Fibroblast of lung (primary cell): ENCODE results near the gene HOXD9. TPM values are rescaled to one million over a fixed set of nuclear protein-coding genes. Genes with fewer than 3 reads are reported as not detected.

Experiments
- DNase-seq, 2 donors: peaks; one replicate each; pipeline versions ENCODE4 v3.0.0 to v3.0.0-alpha.2; 2010; ENCODE audit warnings: low read depth in 2 of 2
- H2AFZ ChIP-seq: 2 replicates; pipeline ENCODE4 v1.5.1; 2012; ENCODE audit warnings: low read length, control low read depth, inconsistent platforms
- H3K27ac ChIP-seq: 2 replicates; pipeline ENCODE4 v1.5.1; 2011; ENCODE audit warnings: low read length, control low read depth; ENCODE audit not compliant: insufficient read depth
- H3K27me3 ChIP-seq: 2 replicates; pipeline ENCODE4 v1.5.1; 2011; ENCODE audit warnings: mild to moderate bottlenecking, low read length; ENCODE audit not compliant: control insufficient read depth, insufficient read depth
- H3K36me3 ChIP-seq: 2 replicates; pipeline ENCODE4 v1.5.1; 2011; ENCODE audit warnings: low read length; ENCODE audit not compliant: control insufficient read depth, insufficient read depth
- H3K4me1 ChIP-seq: 2 replicates; pipeline ENCODE4 v1.5.1; 2011; ENCODE audit warnings: low read length; ENCODE audit not compliant: control insufficient read depth, insufficient read depth; ENCODE audit errors: extremely low read depth
- H3K4me2 ChIP-seq: 2 replicates; pipeline ENCODE4 v1.5.1; 2011; ENCODE audit warnings: low read length, control low read depth; ENCODE audit not compliant: insufficient read depth; ENCODE audit errors: extremely low read depth
- H3K4me3 ChIP-seq, 4 experiments: fragments of 200-600 bp in 1 of 4; sonication (generic) in 1 of 4; replicated peaks in 1 of 4; 2 replicates each; pipeline ENCODE4 v1.5.1; 2011 to 2016; ENCODE audit warnings: low read length in 4 of 4, low read depth in 3 of 4, mild to moderate bottlenecking in 3 of 4, control low read depth in 2 of 4, inconsistent platforms in 1 of 4, mixed read lengths in 1 of 4; ENCODE audit not compliant: insufficient read depth in 1 of 4; ENCODE audit errors: control extremely low read depth in 1 of 4
- H3K79me2 ChIP-seq: 2 replicates; pipeline ENCODE4 v1.5.1; 2012; ENCODE audit warnings: mild to moderate bottlenecking, low read length, inconsistent platforms; ENCODE audit not compliant: control insufficient read depth, insufficient read depth
- H3K9ac ChIP-seq: 2 replicates; pipeline ENCODE4 v1.5.1; 2011; ENCODE audit warnings: mild to moderate bottlenecking, low read length, control low read depth; ENCODE audit not compliant: insufficient read depth
- H3K9me3 ChIP-seq: 2 replicates; pipeline ENCODE4 v1.5.1; 2012; ENCODE audit warnings: low read depth, low read length; ENCODE audit not compliant: control insufficient read depth, insufficient read depth
- H4K20me1 ChIP-seq: 2 replicates; pipeline ENCODE4 v1.5.1; 2011; ENCODE audit warnings: low read length; ENCODE audit not compliant: control insufficient read depth, insufficient read depth; ENCODE audit errors: extremely low read depth
- EZH2 ChIP-seq: IDR thresholded peaks from 2 replicates; pipeline ENCODE4 v1.5.1; 2012; ENCODE audit warnings: low read length, control low read depth, mild to moderate bottlenecking; ENCODE audit errors: missing control alignments
- polyA plus RNA-seq, 2 donors: library from polyadenylated mRNA; depleted of rRNA in 1 of 2; stranded (reverse) in 1 of 2; unstranded in 1 of 2; fragments of >200 nt; gene quantifications; 2 replicates each; pipeline ENCODE4 v1.2.1, GENCODE V29; 2011 to 2012; ENCODE audit warnings: missing spikeins in 1 of 2
- total RNA-seq: library from RNA; depleted of rRNA; stranded (reverse); fragments of >200 nt; gene quantifications from 2 replicates; pipeline ENCODE4 v1.2.1, GENCODE V29; 2014
- TF ChIP-seq, protein P1 (sequence below), 2 donors: IDR thresholded peaks in 1 of 2; conservative IDR thresholded peaks in 1 of 2; 1 replicate in 1 of 2; 2 replicates in 1 of 2; pipeline ENCODE4 v1.5.1; 2011 to 2012; ENCODE audit warnings: low read length in 2 of 2, control low read depth in 1 of 2, inconsistent platforms in 1 of 2, low read depth in 1 of 2, mild to moderate bottlenecking in 1 of 2

HOXD9 gene
- total and polyA plus RNA-seq, 2 donors (not counting 1 experiment from before 2014, with no cell fraction given): not detected

DNA sequence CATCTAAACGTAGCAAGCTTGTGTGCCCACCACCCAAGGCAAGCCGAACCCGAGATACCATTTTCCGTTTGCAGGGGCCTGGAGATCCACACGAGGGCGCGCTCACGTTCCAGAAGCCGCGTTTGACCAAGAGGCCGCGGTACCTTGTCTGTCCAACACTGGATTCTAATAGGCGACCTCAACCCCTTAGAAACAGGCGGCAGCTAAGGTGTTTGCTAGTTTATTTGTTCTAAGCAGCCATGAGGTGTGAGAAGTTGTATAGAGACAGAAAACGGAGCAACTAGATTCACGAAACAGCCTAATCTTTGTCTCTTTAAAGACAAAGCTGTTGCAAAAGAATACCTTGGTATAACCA, 11.2 kb upstream of the HOXD9 start:
- Histone ChIP-seq H2AFZ (no peak overlapping the region), H3K36me3 (no peaks in the 10 kb centered on the region), H3K27ac (no peak overlapping the region), H3K4me1 (no peaks in the 10 kb centered on the region), H3K79me2 (no peaks in the 10 kb centered on the region), H3K9me3 (no peaks in the 10 kb centered on the region), H3K4me2 (no peak overlapping the region), H3K4me3 (no peak overlapping the region), H3K9ac (no peak overlapping the region), H3K27me3 (peaks cover 74% of the 10 kb centered on the region), H4K20me1 (no peaks in the 10 kb centered on the region)
- DNase-seq: peak; percentile 38 to 39
- no peak for TF ChIP-seq EZH2
- TF ChIP-seq, protein P1, sequence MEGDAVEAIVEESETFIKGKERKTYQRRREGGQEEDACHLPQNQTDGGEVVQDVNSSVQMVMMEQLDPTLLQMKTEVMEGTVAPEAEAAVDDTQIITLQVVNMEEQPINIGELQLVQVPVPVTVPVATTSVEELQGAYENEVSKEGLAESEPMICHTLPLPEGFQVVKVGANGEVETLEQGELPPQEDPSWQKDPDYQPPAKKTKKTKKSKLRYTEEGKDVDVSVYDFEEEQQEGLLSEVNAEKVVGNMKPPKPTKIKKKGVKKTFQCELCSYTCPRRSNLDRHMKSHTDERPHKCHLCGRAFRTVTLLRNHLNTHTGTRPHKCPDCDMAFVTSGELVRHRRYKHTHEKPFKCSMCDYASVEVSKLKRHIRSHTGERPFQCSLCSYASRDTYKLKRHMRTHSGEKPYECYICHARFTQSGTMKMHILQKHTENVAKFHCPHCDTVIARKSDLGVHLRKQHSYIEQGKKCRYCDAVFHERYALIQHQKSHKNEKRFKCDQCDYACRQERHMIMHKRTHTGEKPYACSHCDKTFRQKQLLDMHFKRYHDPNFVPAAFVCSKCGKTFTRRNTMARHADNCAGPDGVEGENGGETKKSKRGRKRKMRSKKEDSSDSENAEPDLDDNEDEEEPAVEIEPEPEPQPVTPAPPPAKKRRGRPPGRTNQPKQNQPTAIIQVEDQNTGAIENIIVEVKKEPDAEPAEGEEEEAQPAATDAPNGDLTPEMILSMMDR (conservative IDR thresholded peaks at IDR 0.05 in 1 of 2, IDR thresholded peaks at IDR 0.05 in 1 of 2; ENCODE audit: low read depth in 1 of 2, low read length in 2 of 2): peak; percentile 49 to 62

DNA sequence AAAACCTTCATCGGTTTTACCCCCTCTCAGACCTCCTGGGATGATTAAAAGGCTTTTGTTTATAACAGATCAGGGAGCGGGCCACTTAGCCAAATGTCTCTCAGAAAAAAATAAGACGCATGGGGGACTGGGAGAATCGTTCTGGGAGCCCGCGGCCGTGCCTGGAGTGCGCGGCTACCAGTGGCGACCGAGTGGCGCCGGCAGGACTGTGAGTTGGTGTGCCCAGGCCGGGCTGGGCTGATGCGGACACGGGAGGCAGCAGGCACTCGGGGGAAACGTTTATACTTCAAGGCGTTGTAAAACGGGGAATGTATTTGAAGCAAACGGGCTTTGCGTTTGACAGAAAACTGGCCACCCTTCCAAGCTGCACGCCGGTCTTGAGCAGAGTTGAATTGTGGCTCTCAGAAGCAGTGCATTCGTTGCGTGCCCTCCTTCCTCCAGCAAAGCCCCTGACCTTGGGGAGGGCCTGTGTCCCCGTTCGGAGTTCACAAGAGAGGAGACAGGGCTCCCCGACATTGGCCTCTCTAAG, 10.6 kb upstream of the HOXD9 start:
- H2AFZ ChIP-seq: no peak overlapping the region
- TF ChIP-seq EZH2: no peak
- TF ChIP-seq, protein P1 (conservative IDR thresholded peaks at IDR 0.05 in 1 of 2, IDR thresholded peaks at IDR 0.05 in 1 of 2; ENCODE audit: low read depth in 1 of 2, low read length in 2 of 2): no peak
- H3K27me3 ChIP-seq: peaks cover 80% of the 10 kb centered on the region
- H3K27ac ChIP-seq: no peak overlapping the region
- DNase-seq: no peak
- H3K36me3 ChIP-seq: no peaks in the 10 kb centered on the region
- no peaks in the 10 kb centered on the region for H3K79me2 ChIP-seq
- no peak overlapping the region for H3K4me2 ChIP-seq
- no peaks in the 10 kb centered on the region for H3K9me3 ChIP-seq
- H3K4me3 ChIP-seq: no peak overlapping the region
- H4K20me1 ChIP-seq: no peaks in the 10 kb centered on the region
- no peaks in the 10 kb centered on the region for H3K4me1 ChIP-seq
- H3K9ac ChIP-seq: no peak overlapping the region

DNA sequence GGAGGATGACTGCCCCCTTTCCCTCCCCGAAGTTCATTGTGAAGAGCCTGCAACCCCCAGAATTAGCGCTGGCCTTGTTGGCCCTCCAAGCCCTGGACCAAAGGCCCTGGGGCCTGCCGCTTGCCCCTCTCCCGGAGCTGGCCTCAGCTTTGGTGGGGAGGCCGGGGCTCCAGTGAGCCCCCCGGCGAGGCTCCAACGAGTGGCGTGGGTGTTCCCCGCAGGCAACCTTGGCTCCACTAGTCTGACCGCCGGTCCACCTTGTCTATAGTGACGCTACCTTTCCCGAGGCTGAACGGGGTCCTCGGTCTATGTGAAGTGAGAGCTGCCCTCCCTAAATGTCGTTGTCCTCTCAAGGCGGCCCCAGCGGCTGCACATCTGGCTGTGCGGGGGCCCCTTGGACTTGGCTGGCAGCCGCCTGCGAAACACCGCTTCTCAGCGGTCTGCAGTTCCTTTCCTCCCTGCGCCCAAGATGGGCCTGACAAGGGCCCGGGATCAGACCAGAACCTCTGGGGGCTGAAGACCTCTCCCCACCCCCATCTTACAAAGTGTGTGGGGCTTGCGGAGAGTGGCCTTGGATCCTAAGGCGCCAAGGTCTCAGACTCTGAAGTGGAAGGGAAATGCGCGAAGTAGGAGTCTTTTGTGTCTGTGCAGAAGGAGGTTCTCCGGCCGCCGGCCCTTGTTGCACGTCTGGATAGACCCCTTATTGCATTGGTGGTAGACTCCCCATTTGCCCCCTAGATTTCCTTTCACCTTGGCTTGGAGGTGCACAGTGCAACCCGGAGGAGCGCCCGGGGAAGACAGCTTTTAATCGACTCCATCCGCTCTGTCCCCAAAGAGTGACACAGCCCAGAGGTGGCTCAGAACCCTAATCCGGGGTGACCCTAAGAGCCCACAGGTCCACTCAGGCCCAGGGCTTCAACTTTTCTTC, 9.9 kb upstream of the HOXD9 start:
- Histone ChIP-seq H3K4me2 (no peak overlapping the region), H3K9ac (no peak overlapping the region), H3K9me3 (no peaks in the 10 kb centered on the region), H4K20me1 (no peaks in the 10 kb centered on the region), H3K79me2 (no peaks in the 10 kb centered on the region), H3K4me1 (no peaks in the 10 kb centered on the region), H3K27ac (no peak overlapping the region), H3K36me3 (no peaks in the 10 kb centered on the region), H3K27me3 (peaks cover 83% of the 10 kb centered on the region), H2AFZ (no peak overlapping the region), H3K4me3 (no peak overlapping the region)
- TF ChIP-seq, protein P1 (conservative IDR thresholded peaks at IDR 0.05 in 1 of 2, IDR thresholded peaks at IDR 0.05 in 1 of 2; ENCODE audit: low read depth in 1 of 2, low read length in 2 of 2): no peak
- TF ChIP-seq EZH2: peak; percentile 71
- DNase-seq: no peak
